ENCODE data around the gene SEMA4F. TPM values are rescaled to one million over a fixed set of nuclear protein-coding genes. Genes with fewer than 3 reads are reported as not detected.

The SEMA4F gene
- total RNA-seq, 1 experiment from 2014 or later, result 6.8 TPM

DNA sequence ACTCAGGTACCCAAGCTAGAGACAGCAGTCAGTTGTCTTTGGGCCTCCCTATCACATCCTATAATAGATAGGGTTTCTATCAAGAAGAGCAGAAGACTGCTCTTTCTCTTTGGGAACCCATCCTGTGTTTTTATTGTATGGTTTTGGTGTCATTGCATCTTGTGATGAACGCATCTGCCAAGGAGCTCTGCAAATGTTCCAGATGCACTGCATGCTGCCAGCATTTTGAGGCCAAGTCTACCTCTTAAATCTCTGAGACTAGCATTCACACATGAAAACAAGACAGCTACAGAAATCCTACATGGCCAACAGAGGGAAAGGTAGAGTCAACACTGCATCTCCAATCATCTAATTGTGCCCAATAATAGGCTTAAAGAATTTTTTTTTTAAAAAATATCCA is 14.0 kb downstream of the SEMA4F start:
- DNase-seq (ENCODE audit: low spot score), result no peak

DNA sequence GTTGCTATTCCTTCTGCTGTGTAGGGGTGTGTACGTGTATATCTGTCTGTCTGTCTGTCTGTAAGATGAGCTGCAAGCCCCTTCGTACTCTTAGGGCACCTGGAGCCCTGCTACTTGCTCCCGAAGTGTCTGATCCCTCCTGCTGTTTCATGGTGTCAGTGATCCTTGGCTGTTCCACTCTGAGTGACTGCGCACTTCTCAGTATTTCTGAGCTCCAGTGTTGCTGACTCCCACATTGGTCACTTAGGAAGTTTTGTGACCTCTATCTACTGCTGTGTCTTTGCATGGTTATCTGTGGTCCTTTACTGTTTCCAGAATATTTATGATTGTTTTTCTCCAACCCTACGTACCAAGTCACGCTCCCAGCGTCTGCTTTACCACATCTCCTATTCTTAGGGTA is 16.2 kb downstream of the SEMA4F start:
- DNase-seq (ENCODE audit: low spot score), result no peak

DNA sequence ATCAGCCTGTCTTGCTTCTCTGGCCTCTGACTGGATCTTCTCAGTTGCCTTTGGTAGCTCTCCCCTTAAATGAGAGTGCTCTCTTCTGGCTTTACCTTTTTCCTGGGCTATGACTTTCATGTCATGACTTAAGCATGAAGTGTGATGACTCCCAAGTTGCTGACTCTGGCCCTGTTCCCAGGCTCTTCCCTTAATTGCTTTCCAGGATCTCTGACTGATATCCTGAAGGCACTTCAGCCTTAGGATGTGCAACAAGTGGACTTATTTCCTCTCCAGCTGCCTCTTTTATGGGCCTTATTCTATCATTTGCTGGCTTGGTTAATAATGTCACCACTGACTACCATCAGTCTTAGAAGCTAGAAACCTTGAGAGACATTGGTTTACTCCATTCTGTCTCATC is 17.4 kb downstream of the SEMA4F start:
- no peak for DNase-seq (ENCODE audit: low spot score)

DNA sequence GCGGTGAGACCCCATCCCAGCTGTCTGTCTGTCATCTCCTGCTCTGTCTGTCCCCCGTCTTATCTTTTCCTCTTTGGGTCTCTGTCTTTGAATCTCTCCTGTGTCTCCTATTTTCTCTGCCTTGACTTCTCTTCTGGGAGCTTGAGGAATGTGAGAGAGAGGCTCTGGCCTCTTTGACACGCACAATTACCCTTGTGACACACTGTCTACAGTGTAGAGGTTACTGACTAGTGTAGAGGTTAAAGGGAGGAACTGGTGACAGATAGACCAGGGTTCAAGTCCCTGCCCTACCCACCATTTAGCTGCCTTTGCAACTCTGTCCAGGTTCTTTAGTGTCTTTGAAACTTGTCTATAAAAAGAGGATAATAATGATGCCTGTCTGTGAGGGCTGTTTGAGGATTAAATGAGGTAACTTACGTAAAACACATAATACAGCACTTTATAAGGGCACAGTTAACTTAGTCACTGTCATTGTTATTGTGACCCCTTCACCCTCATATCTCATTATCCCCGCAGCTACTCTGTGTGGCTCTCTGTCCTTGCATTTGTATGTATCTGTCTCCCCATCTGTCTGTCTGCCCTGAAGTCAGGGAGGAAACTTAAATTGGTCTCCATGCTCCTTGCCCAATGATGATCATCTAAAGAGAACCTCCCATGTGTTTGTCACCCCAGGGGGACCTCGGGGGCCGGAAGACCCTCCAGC is 19.9 kb downstream of the SEMA4F start:
- no peak for DNase-seq (ENCODE audit: low spot score)

DNA sequence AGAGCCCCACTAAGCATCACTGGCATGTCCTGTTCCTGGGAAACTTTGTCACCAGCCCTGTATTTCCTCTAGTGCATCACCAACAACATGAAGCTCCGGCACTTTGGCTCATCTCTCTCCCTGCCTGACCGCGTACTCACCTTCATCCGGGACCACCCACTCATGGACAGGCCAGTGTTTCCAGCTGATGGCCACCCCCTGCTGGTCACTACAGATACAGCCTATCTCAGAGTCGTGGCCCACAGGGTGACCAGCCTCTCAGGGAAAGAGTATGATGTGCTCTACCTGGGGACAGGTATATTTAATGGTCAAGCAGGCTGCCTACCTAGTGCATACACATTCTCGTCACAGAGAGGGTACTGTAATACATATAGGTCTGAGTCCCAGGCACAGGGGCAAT is 21.0 kb downstream of the SEMA4F start:
- DNase-seq (ENCODE audit: low spot score), result no peak

DNA sequence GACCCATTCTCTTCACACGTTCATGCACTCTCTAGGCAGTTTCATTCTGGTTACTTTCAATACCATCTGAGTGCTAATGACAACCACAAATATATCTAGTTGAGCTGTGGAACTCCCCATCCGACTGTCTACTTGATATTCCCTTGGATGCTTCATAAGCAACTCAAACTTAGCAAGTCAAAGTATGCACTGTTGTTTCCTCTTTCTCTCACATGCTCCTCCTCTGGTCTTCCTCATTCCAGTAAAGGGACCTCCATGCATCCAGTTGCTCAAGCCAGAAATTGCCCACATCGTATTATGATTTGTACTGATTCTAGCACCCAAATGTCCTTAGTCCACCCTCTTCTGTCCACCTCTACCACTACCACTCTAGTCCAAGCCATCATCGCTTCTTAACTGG is 22.3 kb downstream of the SEMA4F start:
- DNase-seq (ENCODE audit: low spot score), result no peak

DNA sequence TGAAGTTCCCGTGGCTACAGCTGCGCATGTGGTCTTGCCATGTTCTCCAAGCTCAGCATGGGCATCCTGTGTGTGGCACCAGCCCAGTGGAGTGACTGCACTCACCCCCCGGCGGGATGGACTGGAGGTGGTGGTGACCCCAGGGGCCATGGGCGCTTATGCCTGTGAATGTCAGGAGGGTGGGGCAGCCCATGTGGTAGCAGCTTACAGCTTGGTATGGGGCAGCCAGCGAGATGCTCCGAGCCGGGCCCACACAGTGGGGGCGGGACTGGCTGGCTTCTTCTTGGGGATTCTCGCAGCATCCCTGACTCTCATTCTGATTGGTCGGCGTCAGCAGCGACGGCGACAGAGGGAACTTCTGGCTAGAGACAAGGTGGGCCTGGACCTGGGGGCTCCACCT is 25.6 kb downstream of the SEMA4F start:
- no peak for DNase-seq (ENCODE audit: low spot score)

DNA sequence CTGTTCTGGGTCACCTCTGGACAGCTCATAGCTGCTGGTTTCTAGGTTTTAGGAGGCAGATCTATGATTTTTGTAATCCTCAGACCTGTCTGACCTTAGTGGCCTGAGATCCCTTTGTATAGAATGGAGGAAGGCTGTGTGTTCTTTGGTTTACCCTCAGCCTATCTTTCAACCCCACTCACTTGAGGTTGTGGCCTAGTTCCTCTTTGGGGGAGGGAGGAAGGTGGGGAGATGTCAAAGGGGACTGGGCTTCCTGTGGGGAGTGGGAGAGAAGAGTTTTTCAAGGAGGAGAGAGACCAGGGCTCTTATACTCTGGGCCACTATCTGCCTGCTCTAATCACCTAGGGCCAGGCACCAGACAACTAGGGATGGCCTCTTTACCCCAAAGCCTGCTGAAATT is 28.5 kb downstream of the SEMA4F start:
- no peak for DNase-seq (ENCODE audit: low spot score)

DNA sequence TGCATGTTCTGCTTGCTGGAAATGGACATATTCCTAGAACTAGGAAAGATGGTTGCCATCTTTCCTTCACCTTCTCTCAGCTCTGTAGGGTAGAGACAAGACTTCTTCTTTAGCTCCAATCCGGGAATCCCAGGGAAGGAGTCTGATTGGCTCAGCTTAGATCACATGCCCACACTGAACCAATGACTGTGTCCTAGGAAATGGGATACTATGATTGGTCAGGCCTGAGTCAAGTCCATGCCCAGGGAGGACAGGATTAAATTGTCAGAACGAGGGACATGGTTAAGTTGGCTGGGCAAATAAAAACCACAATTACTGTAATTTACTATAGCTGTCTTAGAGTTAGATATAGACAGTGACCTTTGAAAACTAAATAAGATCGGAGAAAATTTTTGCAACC is 31.4 kb downstream of the SEMA4F start:
- DNase-seq (ENCODE audit: low spot score), result no peak

DNA sequence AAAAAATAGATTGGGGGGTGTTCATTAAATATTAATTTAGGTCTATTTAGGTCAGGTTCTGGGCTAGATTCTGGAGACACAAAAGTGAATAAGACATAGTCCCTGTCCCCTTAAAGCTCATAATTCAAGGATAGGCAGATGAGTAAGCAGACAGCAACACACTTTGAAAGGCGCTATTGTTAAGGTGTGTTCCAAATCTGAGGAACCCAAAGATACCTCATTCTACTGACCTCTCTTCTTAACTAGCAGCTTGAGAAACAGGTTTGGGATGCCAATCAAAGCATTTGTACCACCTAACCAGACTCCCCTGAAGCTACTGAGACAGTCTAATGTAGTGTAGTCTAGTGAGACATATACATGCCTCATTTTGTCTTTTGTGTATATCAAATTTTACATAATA is 34.8 kb downstream of the SEMA4F start:
- no peak for DNase-seq (ENCODE audit: low spot score)

DNA sequence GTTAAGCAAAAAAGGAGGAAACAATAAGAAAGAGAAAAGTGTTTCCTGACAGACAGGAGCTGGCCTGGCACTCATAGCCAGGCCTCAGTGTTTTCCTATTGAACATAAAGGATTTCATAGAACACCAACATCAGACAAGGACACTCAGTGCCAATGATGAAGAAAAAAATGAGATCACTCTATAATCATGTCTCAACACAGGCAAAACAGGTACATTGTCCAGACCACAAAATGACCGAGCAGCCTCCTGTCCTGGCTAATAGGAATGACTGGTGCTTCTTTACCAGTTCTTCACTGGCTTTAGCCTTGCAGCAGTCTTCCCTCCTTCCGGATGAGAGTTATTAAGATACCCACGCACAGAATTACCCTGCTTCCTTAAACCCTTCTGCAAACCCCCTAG is 35.6 kb downstream of the SEMA4F start:
- no peak for DNase-seq (ENCODE audit: low spot score)

DNA sequence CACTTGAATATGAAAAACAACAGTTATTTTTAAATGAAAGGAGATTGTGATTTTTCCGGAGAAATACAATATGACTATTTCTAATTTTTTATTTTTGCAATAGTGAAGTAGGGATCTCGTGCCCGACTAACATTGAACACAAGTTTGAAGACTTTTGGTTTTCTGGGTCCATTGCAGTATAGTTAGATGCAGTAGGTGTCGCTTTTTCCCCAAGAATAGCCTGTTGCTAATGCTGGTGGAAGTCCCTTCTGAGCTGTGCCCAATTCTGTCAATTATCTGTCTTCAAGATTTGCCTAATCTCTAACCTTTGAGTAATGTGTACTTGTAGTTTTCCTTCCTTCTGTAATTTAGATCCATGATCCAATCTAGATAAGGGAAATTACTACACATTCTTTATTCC is 36.5 kb downstream of the SEMA4F start:
- peak; percentile 58 for DNase-seq (ENCODE audit: low spot score)

DNA sequence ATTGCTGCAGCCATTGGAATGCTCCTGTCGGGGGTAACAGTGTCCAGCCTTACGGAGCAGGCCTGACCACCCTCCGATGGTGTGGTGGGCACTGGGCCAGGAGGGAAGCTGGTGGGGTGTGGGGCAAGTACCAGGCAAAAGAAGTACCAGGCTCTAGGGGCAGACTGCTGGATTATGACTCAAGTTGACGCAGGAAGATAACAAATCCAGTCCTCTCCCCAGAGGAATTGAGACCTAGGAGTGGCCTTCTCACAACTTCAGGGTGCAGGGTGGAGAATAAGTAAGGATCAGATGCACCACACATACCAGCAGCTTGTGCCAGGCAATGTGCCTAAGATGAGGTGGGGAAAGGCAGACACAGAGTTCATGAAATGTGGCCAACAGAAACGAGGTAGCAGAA is 37.9 kb downstream of the SEMA4F start:
- no peak for DNase-seq (ENCODE audit: low spot score)

DNA sequence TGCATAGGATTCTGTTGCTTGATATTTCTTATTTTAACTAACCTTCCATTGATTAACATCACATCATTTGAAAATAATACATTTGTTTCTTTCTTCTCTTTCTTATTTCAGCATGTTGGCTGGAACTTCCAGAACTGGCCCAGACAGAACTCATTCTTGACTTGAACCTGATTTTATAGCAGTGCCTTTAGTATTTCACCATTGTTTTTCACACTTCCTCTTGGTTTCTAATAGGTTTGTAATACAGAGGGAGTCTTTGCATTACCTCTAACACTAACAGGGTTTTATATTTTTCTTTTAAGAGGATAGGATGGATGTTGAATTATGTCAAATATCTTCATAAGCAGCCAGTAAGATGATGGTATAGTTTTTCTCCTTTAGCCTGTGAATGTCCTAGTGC is 39.2 kb downstream of the SEMA4F start:
- no peak for DNase-seq (ENCODE audit: low spot score)

DNA sequence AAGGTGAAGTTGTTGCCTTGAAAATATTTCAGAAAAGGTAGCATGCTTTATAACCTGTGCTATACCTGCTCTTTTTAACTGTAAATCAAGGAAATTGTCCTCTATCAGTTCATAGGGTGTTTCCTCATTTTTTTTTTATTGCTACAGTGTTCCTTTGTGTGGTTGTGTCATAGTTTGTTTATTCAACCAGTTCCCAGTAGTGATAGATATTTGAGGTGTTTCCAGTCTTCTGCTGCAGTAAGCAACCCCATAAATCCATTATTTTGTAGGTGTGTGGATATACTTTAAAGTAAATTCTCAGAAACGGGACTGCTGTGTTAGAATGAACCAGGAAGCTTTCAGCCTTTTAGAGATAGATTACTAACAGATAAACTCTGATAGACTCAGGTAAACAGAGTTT is 39.6 kb downstream of the SEMA4F start:
- DNase-seq (ENCODE audit: low spot score), result no peak

DNA sequence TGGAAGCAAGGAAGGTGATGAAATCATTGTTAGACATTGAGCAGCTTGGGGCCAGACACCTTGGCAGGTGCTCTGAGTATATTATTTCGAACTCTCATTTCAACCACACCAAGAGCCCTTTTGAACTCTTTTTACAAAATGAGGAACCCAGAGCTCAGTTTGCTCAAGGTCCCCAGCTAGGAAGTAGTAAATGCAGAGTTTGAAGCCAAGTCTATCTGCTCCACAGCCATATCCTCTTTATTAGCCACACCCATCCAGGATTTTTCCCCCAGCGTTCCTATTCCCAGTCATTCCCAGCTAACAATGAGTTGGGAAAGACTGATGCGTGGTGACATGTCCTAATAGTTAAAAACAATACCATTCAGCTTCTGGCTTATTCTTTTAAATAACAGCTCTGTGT is 40.2 kb downstream of the SEMA4F start:
- no peak for DNase-seq (ENCODE audit: low spot score)

DNA sequence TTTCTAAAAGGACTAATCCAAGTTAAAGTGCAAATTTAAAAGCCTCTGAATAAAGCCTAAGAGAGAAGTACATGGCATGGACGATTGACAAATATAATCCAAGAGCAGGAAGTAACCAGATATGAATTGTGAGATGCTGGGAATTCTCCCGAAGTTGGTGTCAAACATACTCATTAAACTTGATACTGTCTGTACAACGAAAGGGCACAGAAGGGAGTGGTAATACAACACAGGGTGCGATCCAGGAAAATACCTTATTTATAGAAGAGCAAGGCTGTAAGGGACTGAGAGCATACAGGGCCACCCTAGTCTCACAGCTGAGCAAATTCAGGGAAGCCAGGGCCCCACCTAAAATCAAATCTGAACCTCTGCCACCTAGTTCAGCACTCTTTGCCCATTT is 41.6 kb downstream of the SEMA4F start:
- DNase-seq (ENCODE audit: low spot score), result no peak

DNA sequence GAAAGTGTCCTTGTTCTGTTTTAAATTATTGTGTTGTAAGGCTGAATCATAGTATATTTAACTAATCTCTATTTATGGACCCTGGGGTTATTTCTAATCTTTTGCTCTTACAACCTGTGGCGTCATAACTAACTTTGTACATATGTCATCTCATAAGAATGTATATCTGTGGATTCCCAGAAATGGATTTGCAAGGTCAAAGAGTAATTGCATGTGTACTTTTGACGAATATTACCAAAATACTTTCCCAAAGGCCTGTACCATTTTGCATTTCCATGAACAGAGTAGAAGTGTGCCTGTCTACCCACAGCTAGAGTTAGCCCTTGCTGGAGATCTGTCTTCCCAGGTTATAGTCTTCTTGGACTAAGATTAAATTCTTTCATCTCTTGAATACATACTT is 42.8 kb downstream of the SEMA4F start:
- no peak for DNase-seq (ENCODE audit: low spot score)

DNA sequence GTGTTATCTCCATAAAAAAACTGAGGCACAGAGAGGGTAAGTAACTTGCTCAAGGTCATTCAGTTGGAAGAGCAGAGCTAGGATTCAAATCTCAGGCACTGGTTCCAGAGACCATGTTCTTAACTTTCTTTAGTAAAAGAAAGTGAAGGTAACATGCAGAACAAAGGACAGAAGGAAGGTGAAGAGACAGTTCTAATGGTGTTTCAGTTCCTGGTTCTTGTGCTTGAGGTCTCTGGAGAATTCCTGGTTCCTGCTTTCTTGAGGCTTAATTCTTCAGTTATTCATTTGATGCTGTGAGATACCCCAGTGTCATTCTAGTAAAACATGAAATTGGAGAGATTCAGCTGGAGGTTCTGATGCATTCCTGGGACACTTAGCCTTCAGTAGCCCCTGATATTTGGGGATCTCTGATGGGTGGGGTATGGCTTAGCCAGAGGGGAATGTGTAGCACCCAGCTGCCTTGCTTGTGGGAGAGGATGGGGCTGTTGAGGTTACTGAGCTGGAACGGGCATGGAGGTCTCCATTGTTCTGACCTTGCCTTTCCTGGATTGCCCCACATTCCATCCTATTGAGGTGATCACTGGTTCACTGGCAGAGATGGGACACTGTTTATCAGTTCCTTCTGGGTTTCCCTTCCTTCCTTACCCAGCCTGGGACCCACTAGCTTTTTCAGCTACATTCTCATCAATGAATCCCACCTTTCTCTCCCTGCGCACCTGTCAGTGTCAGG is 46.8 kb downstream of the SEMA4F start:
- DNase-seq (ENCODE audit: low spot score), result no peak

DNA sequence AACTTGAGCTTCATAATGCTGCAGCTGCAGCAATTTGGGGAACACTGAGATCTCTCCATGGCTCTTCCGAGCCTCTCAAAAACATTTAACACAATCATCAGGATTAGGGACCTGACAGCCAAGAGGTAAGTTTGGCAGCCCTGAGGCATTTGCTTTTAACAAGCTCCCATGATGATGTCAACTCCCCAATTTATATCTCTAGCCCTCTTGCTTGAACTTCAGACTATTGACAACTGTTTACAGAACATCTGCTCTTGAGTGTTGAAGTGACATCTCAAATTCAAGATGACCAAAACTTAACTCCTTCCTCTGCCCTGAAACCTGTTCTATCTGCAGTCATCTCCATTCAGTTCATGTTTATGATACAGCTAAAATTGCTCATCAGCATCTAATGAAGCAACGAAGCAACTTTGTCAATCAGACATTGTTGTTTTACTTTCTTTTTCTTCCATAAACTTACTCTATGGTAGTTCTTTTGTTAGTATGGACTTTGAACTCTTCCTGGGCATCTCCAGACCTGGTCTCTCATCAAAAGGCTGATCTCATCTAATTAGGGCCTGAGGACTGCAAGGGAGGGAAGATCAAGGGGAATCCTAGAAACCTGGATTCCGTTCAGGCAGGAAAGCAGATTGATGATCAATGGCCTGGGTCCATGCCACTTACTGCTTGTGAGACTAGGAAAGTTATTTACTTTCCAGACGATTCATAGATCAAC is 48.1 kb downstream of the SEMA4F start:
- DNase-seq (ENCODE audit: low spot score), result no peak

DNA sequence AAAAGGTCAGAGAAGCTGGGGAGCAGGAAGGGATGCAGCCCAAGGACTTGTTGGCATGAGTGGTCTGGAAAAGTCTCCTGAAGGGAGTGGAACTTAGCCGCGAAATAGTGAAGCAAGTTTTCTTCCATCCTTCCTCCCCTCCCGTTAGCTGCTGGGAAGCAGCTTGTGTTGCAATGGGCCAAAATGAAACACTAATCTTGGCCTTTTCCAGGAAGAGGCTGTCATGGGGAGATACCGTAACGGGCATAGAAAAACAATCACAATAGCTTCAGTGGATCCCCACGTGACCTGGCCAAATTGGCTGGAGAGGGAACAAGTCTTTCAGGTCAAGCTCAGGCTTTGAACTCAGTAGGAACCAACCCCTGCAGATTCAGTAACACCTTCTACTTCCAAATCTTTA is 49.3 kb downstream of the SEMA4F start:
- DNase-seq (ENCODE audit: low spot score), result no peak

DNA sequence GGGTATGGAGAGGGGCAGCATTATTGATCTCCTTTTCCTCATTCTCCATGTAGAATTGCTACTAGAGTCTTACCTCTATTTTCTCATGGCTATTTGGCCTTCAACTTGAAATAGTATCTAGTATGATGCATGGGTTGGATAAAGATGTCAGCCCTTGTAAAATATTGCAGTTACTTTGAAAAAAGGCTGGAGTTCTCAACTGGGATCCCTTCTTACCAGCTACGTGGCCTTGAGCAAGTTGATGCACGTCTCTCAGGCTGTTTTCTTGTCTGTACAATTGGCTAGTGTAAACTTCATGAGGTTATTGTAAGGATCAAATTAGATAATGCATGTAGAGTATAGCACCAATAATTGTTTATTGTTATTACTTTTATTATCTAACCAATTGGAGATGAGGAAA is 50.2 kb downstream of the SEMA4F start:
- DNase-seq (ENCODE audit: low spot score), result no peak

DNA sequence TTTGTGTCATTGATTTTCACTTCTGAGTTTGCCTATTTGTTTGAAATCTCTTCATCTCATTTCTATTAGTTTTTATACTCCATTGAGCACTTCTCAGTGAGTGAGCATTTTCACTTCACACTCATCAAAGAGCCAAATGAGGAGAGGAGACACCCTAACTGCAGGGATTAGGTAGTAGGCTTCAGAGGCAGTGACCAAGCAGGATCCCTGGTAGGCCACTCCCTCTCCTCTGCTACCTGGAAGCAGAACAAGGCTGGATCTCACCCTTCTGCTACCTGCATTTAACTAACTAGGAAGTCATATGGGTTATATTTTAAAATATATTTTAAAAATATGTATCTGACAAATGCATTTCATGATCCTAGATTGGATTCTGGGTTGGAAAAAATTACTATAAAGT is 52.7 kb downstream of the SEMA4F start:
- no peak for DNase-seq (ENCODE audit: low spot score)

Data from H4 (cell line).